BLaER1 (cell line): Measurements from ENCODE around the gene CFAP65.

Source experiments
- H3K27ac ChIP-seq: shearing (Covaris generic); formaldehyde crosslinking; 2 replicates; pipeline ENCODE4 v1.8.1; 2022
- H3K27me3 ChIP-seq: shearing (Covaris generic); formaldehyde crosslinking; 2 replicates; pipeline ENCODE4 v1.8.1; 2022
- H3K36me3 ChIP-seq: shearing (Covaris generic); formaldehyde crosslinking; 2 replicates; pipeline ENCODE4 v1.8.1; 2022
- H3K4me1 ChIP-seq: shearing (Covaris generic); formaldehyde crosslinking; 2 replicates; pipeline ENCODE4 v1.8.1; 2022
- H3K4me2 ChIP-seq: shearing (Covaris generic); formaldehyde crosslinking; 2 replicates; pipeline ENCODE4 v1.8.1; 2022
- H3K4me3 ChIP-seq: shearing (Covaris generic); formaldehyde crosslinking; 2 replicates; pipeline ENCODE4 v1.8.1; 2022
- H3K9ac ChIP-seq: shearing (Covaris generic); formaldehyde crosslinking; 2 replicates; pipeline ENCODE4 v1.8.1; 2022
- H3K9me3 ChIP-seq: shearing (Covaris generic); formaldehyde crosslinking; 2 replicates; pipeline ENCODE4 v1.8.1; 2022
- H4K20me1 ChIP-seq: shearing (Covaris generic); formaldehyde crosslinking; 2 replicates; pipeline ENCODE4 v1.8.1; 2022
- Cebpa-rat ChIP-seq: shearing (Covaris generic); IDR thresholded peaks from 2 replicates; pipeline ENCODE4 v1.8.1; 2022

Gene CFAP65

GRCh38 chr2:219054956-219055903, 13.9 kb upstream of the CFAP65 start:
- H4K20me1 ChIP-seq, result peaks cover 58% of the 10 kb centered on the region
- H3K27ac ChIP-seq, result no peak overlapping the region
- peaks cover 71% of the 10 kb centered on the region for H3K27me3 ChIP-seq
- no peak overlapping the region for H3K9ac ChIP-seq
- no peak overlapping the region for H3K4me3 ChIP-seq
- no peak for TF ChIP-seq Cebpa-rat
- no peaks in the 10 kb centered on the region for H3K9me3 ChIP-seq
- no peaks in the 10 kb centered on the region for H3K36me3 ChIP-seq
- H3K4me2 ChIP-seq, result no peak overlapping the region
- no peaks in the 10 kb centered on the region; the same call in 1 of the 2 replicates for H3K4me1 ChIP-seq

GRCh38 chr2:219049282-219049681, 8.0 kb upstream of the CFAP65 start:
- H3K4me2 ChIP-seq, result no peak overlapping the region
- TF ChIP-seq Cebpa-rat, result no peak
- no peaks in the 10 kb centered on the region for H3K36me3 ChIP-seq

GRCh38 chr2:219045937-219046550, 4.7 kb upstream of the CFAP65 start:
- TF ChIP-seq Cebpa-rat, result no peak
- Histone ChIP-seq H3K36me3 (no peaks in the 10 kb centered on the region), H3K4me2 (no peak overlapping the region), H3K4me3 (no peak overlapping the region), H3K27ac (no peak overlapping the region), H3K27me3 (peaks cover 11% of the 10 kb centered on the region; the same call in 1 of the 2 replicates), H3K4me1 (no peaks in the 10 kb centered on the region), H4K20me1 (peaks cover 10% of the 10 kb centered on the region; the same call in 1 of the 2 replicates), H3K9ac (no peak overlapping the region), H3K9me3 (no peaks in the 10 kb centered on the region)

More at GRCh38 chr2:219049282-219049681, 8.0 kb upstream of the CFAP65 start:
- H3K9me3 ChIP-seq, result no peaks in the 10 kb centered on the region
- H3K27me3 ChIP-seq, result peaks cover 16% of the 10 kb centered on the region; the same call in 1 of the 2 replicates
- no peak overlapping the region for H3K27ac ChIP-seq
- H3K9ac ChIP-seq, result no peak overlapping the region
- H3K4me1 ChIP-seq, result no peaks in the 10 kb centered on the region
- no peak overlapping the region for H3K4me3 ChIP-seq
- H4K20me1 ChIP-seq, result no peaks in the 10 kb centered on the region; the same call in 1 of the 2 replicates

- Histone ChIP-seq H3K27me3 (peaks cover 7% of the 10 kb centered on the region; the same call in 1 of the 2 replicates), H3K9ac (no peak overlapping the region), H3K4me2 (no peak overlapping the region), H3K4me3 (no peak overlapping the region), H3K4me1 (no peaks in the 10 kb centered on the region), H4K20me1 (peaks cover 10% of the 10 kb centered on the region; the same call in 1 of the 2 replicates), H3K27ac (no peak overlapping the region), H3K36me3 (no peaks in the 10 kb centered on the region), H3K9me3 (no peaks in the 10 kb centered on the region)
- no peak for TF ChIP-seq Cebpa-rat
Measured at GRCh38 chr2:219042750-219043149, 1.4 kb upstream of the CFAP65 start.

GRCh38 chr2:219042157-219042556, 841 bp upstream of the CFAP65 start:
- Histone ChIP-seq H3K4me2 (no peak overlapping the region), H3K9me3 (no peaks in the 10 kb centered on the region), H3K4me1 (no peaks in the 10 kb centered on the region), H3K27ac (no peak overlapping the region), H3K9ac (no peak overlapping the region), H3K36me3 (no peaks in the 10 kb centered on the region), H4K20me1 (peaks cover 10% of the 10 kb centered on the region; the same call in 1 of the 2 replicates), H3K27me3 (peaks cover 7% of the 10 kb centered on the region; the same call in 1 of the 2 replicates), H3K4me3 (no peak overlapping the region)
- TF ChIP-seq Cebpa-rat, result no peak

- Histone ChIP-seq H3K27ac (no peak overlapping the region), H3K9ac (no peak overlapping the region), H4K20me1 (peaks cover 10% of the 10 kb centered on the region; the same call in 1 of the 2 replicates), H3K4me1 (no peaks in the 10 kb centered on the region), H3K4me3 (no peak overlapping the region), H3K9me3 (no peaks in the 10 kb centered on the region), H3K36me3 (no peaks in the 10 kb centered on the region), H3K27me3 (peaks cover 7% of the 10 kb centered on the region; the same call in 1 of the 2 replicates), H3K4me2 (no peak overlapping the region)
- TF ChIP-seq Cebpa-rat, result no peak
Measured at GRCh38 chr2:219038600-219038999, 2.7 kb downstream of the CFAP65 start.

- H3K27ac ChIP-seq, result no peak overlapping the region
- H3K9me3 ChIP-seq, result no peaks in the 10 kb centered on the region
- H3K9ac ChIP-seq, result no peak overlapping the region
- H3K27me3 ChIP-seq, result peaks cover 5% of the 10 kb centered on the region; the same call in 1 of the 2 replicates
- no peak for TF ChIP-seq Cebpa-rat
- H3K4me1 ChIP-seq, result no peaks in the 10 kb centered on the region
- no peaks in the 10 kb centered on the region for H3K36me3 ChIP-seq
- no peak overlapping the region for H3K4me2 ChIP-seq
- peaks cover 9% of the 10 kb centered on the region; the same call in 1 of the 2 replicates for H4K20me1 ChIP-seq
- no peak overlapping the region for H3K4me3 ChIP-seq
Measured at GRCh38 chr2:219037783-219038499, 3.4 kb downstream of the CFAP65 start.

- H3K9ac ChIP-seq, result no peak overlapping the region
- no peaks in the 10 kb centered on the region; the same call in 1 of the 2 replicates for H3K27me3 ChIP-seq
- no peak overlapping the region for H3K27ac ChIP-seq
- H3K4me1 ChIP-seq, result no peaks in the 10 kb centered on the region
- H3K4me3 ChIP-seq, result no peak overlapping the region
- TF ChIP-seq Cebpa-rat, result no peak
- H3K4me2 ChIP-seq, result no peak overlapping the region
- H3K9me3 ChIP-seq, result no peaks in the 10 kb centered on the region
- no peaks in the 10 kb centered on the region for H3K36me3 ChIP-seq
- no peaks in the 10 kb centered on the region for H4K20me1 ChIP-seq
Measured at GRCh38 chr2:219035942-219036341, 5.4 kb downstream of the CFAP65 start.

- Histone ChIP-seq H3K27ac (no peak overlapping the region), H4K20me1 (no peaks in the 10 kb centered on the region), H3K9ac (no peak overlapping the region), H3K9me3 (no peaks in the 10 kb centered on the region), H3K36me3 (no peaks in the 10 kb centered on the region), H3K4me3 (no peak overlapping the region), H3K4me2 (no peak overlapping the region), H3K4me1 (no peaks in the 10 kb centered on the region), H3K27me3 (no peaks in the 10 kb centered on the region; the same call in 1 of the 2 replicates)
- no peak for TF ChIP-seq Cebpa-rat
Measured at GRCh38 chr2:219034823-219035222, 6.5 kb downstream of the CFAP65 start.
